ENCODE measurements around the gene ANKRD13B. TPM values are rescaled to one million over a fixed set of nuclear protein-coding genes. Genes with fewer than 3 reads are reported as not detected.
A peak's percentile ranks its signal among the peaks of the same experiment; 100 is the strongest.
"Not testable (repeated sequence)": the region's sequence is repeated elsewhere in the genome, so short reads cannot be mapped to it uniquely, and the experiment has no call there.

ANKRD13B gene
- total RNA-seq, 1 donor from 2014 or later = 27.5 TPM

DNA sequence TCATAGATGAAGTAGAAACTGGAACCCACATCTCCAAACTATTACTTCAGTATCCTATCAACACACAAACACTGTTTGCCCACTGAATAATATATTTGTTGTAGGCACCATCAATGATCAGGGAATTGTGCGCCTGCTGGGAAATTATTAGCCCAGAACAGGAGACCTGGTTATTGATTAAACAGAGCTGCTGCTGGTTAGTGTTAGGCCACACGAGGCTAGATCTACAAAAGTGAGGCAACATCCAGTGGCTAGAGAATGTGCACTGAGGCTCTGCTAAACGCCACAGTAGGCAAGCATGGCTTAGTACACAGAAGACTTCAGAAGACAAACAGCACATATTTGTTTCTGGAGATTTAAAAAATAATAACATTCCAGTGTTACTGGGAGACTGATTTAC, 37.1 kb upstream of the ANKRD13B start:
- Mint-ChIP-seq H3K4me3 (ENCODE audit: low read depth) (no peak overlapping the region), H3K27me3 (peaks cover 40% of the 10 kb centered on the region), H3K27ac (peak overlapping the region; percentile 41), H3K9me3 (ENCODE audit: low read depth) (no peaks in the 10 kb centered on the region), H3K4me1 (ENCODE audit: low read depth) (peaks cover 22% of the 10 kb centered on the region), H3K36me3 (ENCODE audit: insufficient read depth) (no peaks in the 10 kb centered on the region)
- TF ChIP-seq, protein P1, sequence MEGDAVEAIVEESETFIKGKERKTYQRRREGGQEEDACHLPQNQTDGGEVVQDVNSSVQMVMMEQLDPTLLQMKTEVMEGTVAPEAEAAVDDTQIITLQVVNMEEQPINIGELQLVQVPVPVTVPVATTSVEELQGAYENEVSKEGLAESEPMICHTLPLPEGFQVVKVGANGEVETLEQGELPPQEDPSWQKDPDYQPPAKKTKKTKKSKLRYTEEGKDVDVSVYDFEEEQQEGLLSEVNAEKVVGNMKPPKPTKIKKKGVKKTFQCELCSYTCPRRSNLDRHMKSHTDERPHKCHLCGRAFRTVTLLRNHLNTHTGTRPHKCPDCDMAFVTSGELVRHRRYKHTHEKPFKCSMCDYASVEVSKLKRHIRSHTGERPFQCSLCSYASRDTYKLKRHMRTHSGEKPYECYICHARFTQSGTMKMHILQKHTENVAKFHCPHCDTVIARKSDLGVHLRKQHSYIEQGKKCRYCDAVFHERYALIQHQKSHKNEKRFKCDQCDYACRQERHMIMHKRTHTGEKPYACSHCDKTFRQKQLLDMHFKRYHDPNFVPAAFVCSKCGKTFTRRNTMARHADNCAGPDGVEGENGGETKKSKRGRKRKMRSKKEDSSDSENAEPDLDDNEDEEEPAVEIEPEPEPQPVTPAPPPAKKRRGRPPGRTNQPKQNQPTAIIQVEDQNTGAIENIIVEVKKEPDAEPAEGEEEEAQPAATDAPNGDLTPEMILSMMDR (IDR thresholded peaks at IDR 0.05; ENCODE audit: unreplicated experiment) = no peak
- peak; percentile 23 for DNase-seq (ENCODE audit: low spot score, unreplicated experiment)

DNA sequence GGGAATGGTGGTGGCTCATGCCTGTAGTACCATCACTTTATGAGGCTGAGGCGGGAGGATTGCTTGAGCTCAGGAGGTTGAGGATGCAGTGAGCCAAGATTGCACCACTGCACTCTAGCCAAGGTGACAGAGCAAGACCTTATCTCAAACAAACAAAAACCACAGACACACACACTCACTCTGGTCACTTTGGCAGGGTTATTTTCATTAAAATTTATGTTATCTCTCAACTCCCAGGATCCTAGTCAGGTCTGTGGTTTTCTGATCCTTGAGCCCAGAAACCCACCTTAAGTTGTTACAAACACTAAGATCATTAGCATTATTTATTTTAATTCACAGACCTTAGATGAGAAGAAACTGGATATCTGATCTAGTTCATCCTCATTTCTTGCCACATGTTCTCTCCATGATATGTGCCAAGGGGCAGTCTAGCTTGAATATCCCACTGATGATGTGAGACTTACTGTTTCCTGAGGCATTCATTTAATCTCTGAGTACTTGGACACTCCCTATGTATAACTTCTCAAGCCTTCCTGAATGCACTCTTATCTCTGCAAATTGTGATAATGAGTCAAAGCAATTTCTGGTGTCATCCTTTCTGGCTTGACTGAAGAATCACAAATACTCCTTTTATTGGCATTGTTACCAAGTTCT, 35.7 kb upstream of the ANKRD13B start:
- no peak for DNase-seq (ENCODE audit: low spot score, unreplicated experiment)
- Mint-ChIP-seq H3K27me3 (peaks cover 54% of the 10 kb centered on the region), H3K27ac (no peak overlapping the region), H3K36me3 (ENCODE audit: insufficient read depth) (no peaks in the 10 kb centered on the region), H3K9me3 (ENCODE audit: low read depth) (no peaks in the 10 kb centered on the region), H3K4me1 (ENCODE audit: low read depth) (peaks cover 22% of the 10 kb centered on the region), H3K4me3 (ENCODE audit: low read depth) (no peak overlapping the region)
- TF ChIP-seq, protein P1 (IDR thresholded peaks at IDR 0.05; ENCODE audit: unreplicated experiment) = no peak

GRCh38 chr17:29557739-29558116, 35.2 kb upstream of the ANKRD13B start:
- peaks cover 22% of the 10 kb centered on the region for H3K4me1 Mint-ChIP-seq (ENCODE audit: low read depth)
- no peak overlapping the region for H3K27ac Mint-ChIP-seq

DNA sequence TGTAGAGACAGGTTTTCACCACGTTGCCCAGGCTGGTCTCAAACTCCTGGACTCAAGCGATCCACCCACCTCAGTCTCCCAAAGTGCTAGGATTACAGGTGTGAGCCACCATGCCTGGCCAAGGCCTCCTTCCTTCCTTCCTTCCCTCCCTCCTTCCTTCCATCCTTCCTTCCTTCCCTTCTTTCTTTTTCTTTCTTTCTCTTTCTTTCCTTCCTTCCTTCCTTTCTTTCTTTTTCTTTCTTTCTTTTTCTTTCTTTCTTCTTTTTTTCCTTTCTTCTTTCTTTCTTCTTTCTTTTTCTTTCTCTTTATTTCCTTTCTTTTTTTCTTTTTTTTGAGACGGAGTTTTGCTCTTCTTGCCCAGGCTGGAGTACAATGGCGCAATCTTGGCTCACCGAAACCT, 34.8 kb upstream of the ANKRD13B start:
- H3K9me3 Mint-ChIP-seq (ENCODE audit: low read depth); DNase-seq (ENCODE audit: low spot score, unreplicated experiment); H3K4me3 Mint-ChIP-seq (ENCODE audit: low read depth); H3K27ac Mint-ChIP-seq; H3K36me3 Mint-ChIP-seq (ENCODE audit: insufficient read depth): not testable (repeated sequence)
- H3K4me1 Mint-ChIP-seq (ENCODE audit: low read depth) = peaks cover 22% of the 10 kb centered on the region
- H3K27me3 Mint-ChIP-seq = peaks cover 63% of the 10 kb centered on the region

More at GRCh38 chr17:29557739-29558116, 35.2 kb upstream of the ANKRD13B start:
- H3K9me3 Mint-ChIP-seq (ENCODE audit: low read depth) = no peaks in the 10 kb centered on the region
- no peak for DNase-seq (ENCODE audit: low spot score, unreplicated experiment)
- H3K27me3 Mint-ChIP-seq = peaks cover 59% of the 10 kb centered on the region
- H3K4me3 Mint-ChIP-seq (ENCODE audit: low read depth) = no peak overlapping the region
- TF ChIP-seq, protein P1 (IDR thresholded peaks at IDR 0.05; ENCODE audit: unreplicated experiment) = no peak
- no peaks in the 10 kb centered on the region for H3K36me3 Mint-ChIP-seq (ENCODE audit: insufficient read depth)

DNA sequence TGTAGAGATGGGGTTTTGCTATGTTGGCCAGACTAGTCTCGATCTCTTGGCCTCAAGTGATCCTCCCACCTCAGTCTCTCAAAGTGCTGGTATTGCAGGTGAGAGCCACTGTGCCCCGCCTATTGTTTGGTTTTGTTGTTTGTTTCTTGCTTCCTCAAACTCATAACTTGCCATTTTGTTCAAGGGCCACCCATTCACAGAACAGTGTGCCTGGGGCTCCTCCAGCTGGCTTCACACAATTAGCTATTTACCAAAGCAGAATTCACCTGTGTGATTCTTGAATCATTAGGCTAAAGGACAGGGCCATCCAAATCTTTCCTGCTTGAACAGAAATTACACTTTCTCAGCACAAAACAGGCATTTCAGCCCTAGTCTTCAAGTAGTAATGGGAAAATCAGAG, 33.3 kb upstream of the ANKRD13B start:
- TF ChIP-seq, protein P1 (IDR thresholded peaks at IDR 0.05; ENCODE audit: unreplicated experiment) = no peak
- Mint-ChIP-seq H3K4me3 (ENCODE audit: low read depth) (no peak overlapping the region), H3K36me3 (ENCODE audit: insufficient read depth) (no peaks in the 10 kb centered on the region), H3K27ac (no peak overlapping the region), H3K4me1 (ENCODE audit: low read depth) (peaks cover 22% of the 10 kb centered on the region), H3K27me3 (peaks cover 69% of the 10 kb centered on the region), H3K9me3 (ENCODE audit: low read depth) (no peaks in the 10 kb centered on the region)
- no peak for DNase-seq (ENCODE audit: low spot score, unreplicated experiment)

- H3K4me3 Mint-ChIP-seq (ENCODE audit: low read depth) = no peak overlapping the region
- no peaks in the 10 kb centered on the region for H3K36me3 Mint-ChIP-seq (ENCODE audit: insufficient read depth)
- no peak for DNase-seq (ENCODE audit: low spot score, unreplicated experiment)
- peaks cover 68% of the 10 kb centered on the region for H3K27me3 Mint-ChIP-seq
- peaks cover 16% of the 10 kb centered on the region for H3K4me1 Mint-ChIP-seq (ENCODE audit: low read depth)
- TF ChIP-seq, protein P1 (IDR thresholded peaks at IDR 0.05; ENCODE audit: unreplicated experiment) = no peak
- H3K9me3 Mint-ChIP-seq (ENCODE audit: low read depth) = no peaks in the 10 kb centered on the region
- no peak overlapping the region for H3K27ac Mint-ChIP-seq
Measured at GRCh38 chr17:29560316-29560715, 32.6 kb upstream of the ANKRD13B start.

All from progenitor cell of endocrine pancreas (in vitro differentiated cells).